Stimulated activated CD4-positive, alpha-beta T cell treated with anti-CD3 and anti-CD28 coated beads, Interleukin-2, amount 100 ng/mL, for 48 hours (primary cell): ENCODE results near the gene DNAJA1.
"Not testable (repeated sequence)": the region's sequence is repeated elsewhere in the genome, so short reads cannot be mapped to it uniquely, and the experiment has no call there.

Source experiments
- DNase-seq, 2 donors: peaks; one replicate each; pipeline ENCODE4 v3.0.0-alpha.2; 2020

Gene DNAJA1

GRCh38 chr9:33082538-33083326 is 57.7 kb downstream of the DNAJA1 start:
- no peak for DNase-seq

GRCh38 chr9:33085672-33086071 is 60.6 kb downstream of the DNAJA1 start:
- DNase-seq = not testable (repeated sequence)
